H1 (cell line): Measurements from ENCODE around the gene ARPC2. TPM values are rescaled to one million over a fixed set of nuclear protein-coding genes. Genes with fewer than 3 reads are reported as not detected.

Source experiments
- BCL11A ChIP-seq, 2 experiments: IDR thresholded peaks; one replicate each; pipeline ENCODE4 v1.6.1; 2011; ENCODE audit warnings: low read depth in 2 of 2, low read length in 2 of 2, mild to moderate bottlenecking in 2 of 2
- CTBP2 ChIP-seq: IDR thresholded peaks from 2 replicates; pipeline ENCODE4 v1.7.0; 2011; ENCODE audit warnings: borderline replicate concordance, mild to moderate bottlenecking, moderate library complexity, mixed read lengths, low read length; ENCODE audit not compliant: insufficient read depth, insufficient read length
- CTCF ChIP-seq, 3 experiments: IDR thresholded peaks; 1 replicate in 2 of 3; 2 replicates in 1 of 3; pipeline versions ENCODE4 v1.5.1 to v1.6.1; 2011; ENCODE audit warnings: low read length in 3 of 3, mild to moderate bottlenecking in 3 of 3, inconsistent platforms in 2 of 3, low read depth in 1 of 3, moderate library complexity in 1 of 3; ENCODE audit not compliant: insufficient read depth in 1 of 3; ENCODE audit errors: control extremely low read depth in 1 of 3
- TCF12 ChIP-seq: IDR thresholded peaks from 2 replicates; pipeline ENCODE4 v1.6.1; 2011; ENCODE audit warnings: low read depth, mild to moderate bottlenecking, low read length
- polyA plus RNA-seq, 7 experiments: library from polyadenylated mRNA; depleted of rRNA in 3 of 7; stranded (reverse) in 5 of 7; unstranded in 2 of 7; fragments of >200 nt in 5 of 7; fragments of 200-250 nt in 2 of 7; gene quantifications; 1 replicate in 5 of 7; 2 replicates in 1 of 7; 4 replicates in 1 of 7; pipeline versions ENCODE4 v1.2.1 to v1.2.3, GENCODE V29; 2011 to 2013; ENCODE audit warnings: missing spikeins in 2 of 7, mixed read lengths in 2 of 7
- total RNA-seq: library from RNA; stranded (reverse); fragmentation: NEBNext Ultra II Directional; extraction: Animal tissue kit (Norgen Biotek cat#: 25700); gene quantifications from 2 replicates; pipeline ENCODE4 v1.2.1, GENCODE V29; 2021
- TF ChIP-seq, protein P1 (sequence below): fragments of 300-600 bp; sonication (generic); IDR thresholded peaks from 2 replicates; pipeline ENCODE4 v1.7.1; 2012; ENCODE audit warnings: low read length, moderate library complexity, mild to moderate bottlenecking, inconsistent platforms; ENCODE audit not compliant: insufficient replicate concordance

Gene ARPC2
- total and polyA plus RNA-seq, 2 of the 8 experiments (the other 6 are each of a cell fraction or from before 2014, with no cell fraction given): 174 to 195 TPM

- TF ChIP-seq, protein P1, sequence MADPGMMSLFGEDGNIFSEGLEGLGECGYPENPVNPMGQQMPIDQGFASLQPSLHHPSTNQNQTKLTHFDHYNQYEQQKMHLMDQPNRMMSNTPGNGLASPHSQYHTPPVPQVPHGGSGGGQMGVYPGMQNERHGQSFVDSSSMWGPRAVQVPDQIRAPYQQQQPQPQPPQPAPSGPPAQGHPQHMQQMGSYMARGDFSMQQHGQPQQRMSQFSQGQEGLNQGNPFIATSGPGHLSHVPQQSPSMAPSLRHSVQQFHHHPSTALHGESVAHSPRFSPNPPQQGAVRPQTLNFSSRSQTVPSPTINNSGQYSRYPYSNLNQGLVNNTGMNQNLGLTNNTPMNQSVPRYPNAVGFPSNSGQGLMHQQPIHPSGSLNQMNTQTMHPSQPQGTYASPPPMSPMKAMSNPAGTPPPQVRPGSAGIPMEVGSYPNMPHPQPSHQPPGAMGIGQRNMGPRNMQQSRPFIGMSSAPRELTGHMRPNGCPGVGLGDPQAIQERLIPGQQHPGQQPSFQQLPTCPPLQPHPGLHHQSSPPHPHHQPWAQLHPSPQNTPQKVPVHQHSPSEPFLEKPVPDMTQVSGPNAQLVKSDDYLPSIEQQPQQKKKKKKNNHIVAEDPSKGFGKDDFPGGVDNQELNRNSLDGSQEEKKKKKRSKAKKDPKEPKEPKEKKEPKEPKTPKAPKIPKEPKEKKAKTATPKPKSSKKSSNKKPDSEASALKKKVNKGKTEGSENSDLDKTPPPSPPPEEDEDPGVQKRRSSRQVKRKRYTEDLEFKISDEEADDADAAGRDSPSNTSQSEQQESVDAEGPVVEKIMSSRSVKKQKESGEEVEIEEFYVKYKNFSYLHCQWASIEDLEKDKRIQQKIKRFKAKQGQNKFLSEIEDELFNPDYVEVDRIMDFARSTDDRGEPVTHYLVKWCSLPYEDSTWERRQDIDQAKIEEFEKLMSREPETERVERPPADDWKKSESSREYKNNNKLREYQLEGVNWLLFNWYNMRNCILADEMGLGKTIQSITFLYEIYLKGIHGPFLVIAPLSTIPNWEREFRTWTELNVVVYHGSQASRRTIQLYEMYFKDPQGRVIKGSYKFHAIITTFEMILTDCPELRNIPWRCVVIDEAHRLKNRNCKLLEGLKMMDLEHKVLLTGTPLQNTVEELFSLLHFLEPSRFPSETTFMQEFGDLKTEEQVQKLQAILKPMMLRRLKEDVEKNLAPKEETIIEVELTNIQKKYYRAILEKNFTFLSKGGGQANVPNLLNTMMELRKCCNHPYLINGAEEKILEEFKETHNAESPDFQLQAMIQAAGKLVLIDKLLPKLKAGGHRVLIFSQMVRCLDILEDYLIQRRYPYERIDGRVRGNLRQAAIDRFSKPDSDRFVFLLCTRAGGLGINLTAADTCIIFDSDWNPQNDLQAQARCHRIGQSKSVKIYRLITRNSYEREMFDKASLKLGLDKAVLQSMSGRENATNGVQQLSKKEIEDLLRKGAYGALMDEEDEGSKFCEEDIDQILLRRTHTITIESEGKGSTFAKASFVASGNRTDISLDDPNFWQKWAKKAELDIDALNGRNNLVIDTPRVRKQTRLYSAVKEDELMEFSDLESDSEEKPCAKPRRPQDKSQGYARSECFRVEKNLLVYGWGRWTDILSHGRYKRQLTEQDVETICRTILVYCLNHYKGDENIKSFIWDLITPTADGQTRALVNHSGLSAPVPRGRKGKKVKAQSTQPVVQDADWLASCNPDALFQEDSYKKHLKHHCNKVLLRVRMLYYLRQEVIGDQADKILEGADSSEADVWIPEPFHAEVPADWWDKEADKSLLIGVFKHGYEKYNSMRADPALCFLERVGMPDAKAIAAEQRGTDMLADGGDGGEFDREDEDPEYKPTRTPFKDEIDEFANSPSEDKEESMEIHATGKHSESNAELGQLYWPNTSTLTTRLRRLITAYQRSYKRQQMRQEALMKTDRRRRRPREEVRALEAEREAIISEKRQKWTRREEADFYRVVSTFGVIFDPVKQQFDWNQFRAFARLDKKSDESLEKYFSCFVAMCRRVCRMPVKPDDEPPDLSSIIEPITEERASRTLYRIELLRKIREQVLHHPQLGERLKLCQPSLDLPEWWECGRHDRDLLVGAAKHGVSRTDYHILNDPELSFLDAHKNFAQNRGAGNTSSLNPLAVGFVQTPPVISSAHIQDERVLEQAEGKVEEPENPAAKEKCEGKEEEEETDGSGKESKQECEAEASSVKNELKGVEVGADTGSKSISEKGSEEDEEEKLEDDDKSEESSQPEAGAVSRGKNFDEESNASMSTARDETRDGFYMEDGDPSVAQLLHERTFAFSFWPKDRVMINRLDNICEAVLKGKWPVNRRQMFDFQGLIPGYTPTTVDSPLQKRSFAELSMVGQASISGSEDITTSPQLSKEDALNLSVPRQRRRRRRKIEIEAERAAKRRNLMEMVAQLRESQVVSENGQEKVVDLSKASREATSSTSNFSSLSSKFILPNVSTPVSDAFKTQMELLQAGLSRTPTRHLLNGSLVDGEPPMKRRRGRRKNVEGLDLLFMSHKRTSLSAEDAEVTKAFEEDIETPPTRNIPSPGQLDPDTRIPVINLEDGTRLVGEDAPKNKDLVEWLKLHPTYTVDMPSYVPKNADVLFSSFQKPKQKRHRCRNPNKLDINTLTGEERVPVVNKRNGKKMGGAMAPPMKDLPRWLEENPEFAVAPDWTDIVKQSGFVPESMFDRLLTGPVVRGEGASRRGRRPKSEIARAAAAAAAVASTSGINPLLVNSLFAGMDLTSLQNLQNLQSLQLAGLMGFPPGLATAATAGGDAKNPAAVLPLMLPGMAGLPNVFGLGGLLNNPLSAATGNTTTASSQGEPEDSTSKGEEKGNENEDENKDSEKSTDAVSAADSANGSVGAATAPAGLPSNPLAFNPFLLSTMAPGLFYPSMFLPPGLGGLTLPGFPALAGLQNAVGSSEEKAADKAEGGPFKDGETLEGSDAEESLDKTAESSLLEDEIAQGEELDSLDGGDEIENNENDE: no peak
- TF ChIP-seq BCL11A (IDR thresholded peaks at IDR 0.05; ENCODE audit: low read depth in 2 of 2, low read length in 2 of 2) (no peak), CTBP2 (no peak), CTCF (IDR thresholded peaks at IDR 0.05; ENCODE audit: control extremely low read depth in 1 of 3, insufficient read depth in 1 of 3, low read depth in 1 of 3, low read length in 3 of 3) (no peak), TCF12 (no peak)
These were observed 47.0 kb upstream of the ARPC2 start (continued) for GRCh38 chr2:218169757-218170546.
